A549 (cell line): ENCODE data around the gene MINPP1. TPM values are rescaled to one million over a fixed set of nuclear protein-coding genes. Genes with fewer than 3 reads are reported as not detected.

Experiments used
- ATAC-seq, 2 experiments: fragments of 200-7000 bp in 1 of 2; fragments of >200 bp in 1 of 2; cut with Nextera tagmentation in 1 of 2; cut with Tn5 transposase in 1 of 2; 3 replicates each; pipeline versions ENCODE4 v1.8.0 to v1.9.1; 2018 to 2020; ENCODE audit warnings: mild to moderate bottlenecking in 1 of 2, moderate library complexity in 1 of 2
- CTCF ChIA-PET: fragments of 300-600 bp; sonication (Branson Sonifier 250); formaldehyde crosslinking; extraction: SDS; loops from one replicate; lab custom pipeline; 2021; ENCODE audit warnings: antibody characterized with exemption, inconsistent platforms; lab: Yijun Ruan, JAX
- POLR2A ChIA-PET: fragments of 350-600 bp; formaldehyde crosslinking; extraction: SDS; loops from one replicate; lab custom pipeline; 2021; ENCODE audit warnings: antibody characterized with exemption, inconsistent platforms; lab: Yijun Ruan, JAX
- DNase-seq, 2 experiments: peaks; one replicate each; pipeline versions ENCODE4 v3.0.0 to v3.0.0-alpha.2; 2011 to 2016; ENCODE audit warnings: low read depth in 1 of 2, low spot score in 1 of 2
- FAIRE-seq: peaks from 2 replicates; lab custom pipeline; 2011; peaks lifted over from hg19 to GRCh38; lab: Jason Lieb, UNC
- H3K27ac ChIP-seq, 2 experiments: fragments of >200 bp; sonication (Bioruptor Twin); formaldehyde crosslinking; 3 replicates each; pipeline ENCODE4 v1.5.1; 2016 to 2017
- H3K4me1 ChIP-seq: fragments of >200 bp; sonication (Bioruptor Twin); formaldehyde crosslinking; 3 replicates; pipeline ENCODE4 v1.6.1; 2016
- H3K4me2 ChIP-seq: fragments of >200 bp; sonication (Bioruptor Twin); formaldehyde crosslinking; 3 replicates; pipeline ENCODE4 v1.6.1; 2016
- H3K4me3 ChIP-seq: fragments of >200 bp; sonication (Bioruptor Twin); formaldehyde crosslinking; 3 replicates; pipeline ENCODE4 v1.5.1; 2016
- H3K9me3 ChIP-seq: fragments of >200 bp; sonication (Bioruptor Twin); formaldehyde crosslinking; 3 replicates; pipeline ENCODE4 v1.6.1; 2016
- CBX2 ChIP-seq: fragments of 200-600 bp; sonication (generic); IDR thresholded peaks from 2 replicates; pipeline ENCODE4 v1.6.1; 2016; ENCODE audit warnings: low read depth, mild to moderate bottlenecking, borderline replicate concordance
- CBX8 ChIP-seq: fragments of 200-600 bp; sonication (generic); IDR thresholded peaks from 2 replicates; pipeline ENCODE4 v1.6.1; 2016
- CEBPB ChIP-seq, 2 experiments: fragments of >200 bp in 1 of 2; sonication (Bioruptor Twin) in 1 of 2; formaldehyde crosslinking in 1 of 2; IDR thresholded peaks; 2 replicates each; pipeline ENCODE4 v1.6.1; 2012 to 2016
- EHF ChIP-seq: fragments of 250-450 bp; sonication (Bioruptor Pico); IDR thresholded peaks from 2 replicates; pipeline ENCODE4 v1.5.0; 2020; ENCODE audit warnings: mild to moderate bottlenecking
- EP300 ChIP-seq, 2 experiments: fragments of >200 bp; sonication (Bioruptor Twin); formaldehyde crosslinking; IDR thresholded peaks; 2 replicates in 1 of 2; 3 replicates in 1 of 2; pipeline ENCODE4 v1.6.1; 2016 to 2017
- ESRRA ChIP-seq: fragments of 150-350 bp; IDR thresholded peaks from 2 replicates; pipeline ENCODE4 v1.6.1; 2014; ENCODE audit warnings: mild to moderate bottlenecking, low read length, borderline replicate concordance
- FOSB ChIP-seq: fragments of 250-450 bp; sonication (Bioruptor Pico); IDR thresholded peaks from 2 replicates; pipeline ENCODE4 v1.5.0; 2020; ENCODE audit warnings: mild to moderate bottlenecking, moderate library complexity
- FOSL2 ChIP-seq, 2 experiments: fragments of 450-650 bp in 1 of 2; fragments of >200 bp in 1 of 2; sonication (Bioruptor Twin) in 1 of 2; formaldehyde crosslinking; IDR thresholded peaks; 2 replicates each; pipeline versions ENCODE4 v1.5.0 to v1.6.1; 2016 to 2020; ENCODE audit warnings: mild to moderate bottlenecking in 1 of 2, moderate library complexity in 1 of 2
- GATA3 ChIP-seq: IDR thresholded peaks from 2 replicates; pipeline ENCODE4 v1.6.1; 2012; ENCODE audit warnings: borderline replicate concordance
- HDAC2 ChIP-seq: fragments of 200-600 bp; sonication (generic); IDR thresholded peaks from 2 replicates; pipeline ENCODE4 v1.6.1; 2016
- HES2 ChIP-seq: fragments of >200 bp; sonication (Bioruptor Twin); formaldehyde crosslinking; IDR thresholded peaks from 2 replicates; pipeline ENCODE4 v1.6.1; 2016
- HOXA7 ChIP-seq: fragments of 250-450 bp; sonication (Bioruptor Pico); IDR thresholded peaks from 2 replicates; pipeline ENCODE4 v1.5.0; 2020; ENCODE audit warnings: mild to moderate bottlenecking, moderate library complexity
- HOXB5 ChIP-seq: fragments of 250-450 bp; sonication (Bioruptor Pico); IDR thresholded peaks from 2 replicates; pipeline ENCODE4 v1.5.0; 2020; ENCODE audit warnings: mild to moderate bottlenecking, moderate library complexity
- JUNB ChIP-seq: fragments of >200 bp; sonication (Bioruptor Twin); formaldehyde crosslinking; IDR thresholded peaks from 2 replicates; pipeline ENCODE4 v1.6.1; 2016
- KDM1A ChIP-seq: fragments of 200-600 bp; sonication (generic); IDR thresholded peaks from 2 replicates; pipeline ENCODE4 v1.6.1; 2016; ENCODE audit warnings: low read depth, mild to moderate bottlenecking
- MYC ChIP-seq: IDR thresholded peaks from 2 replicates; pipeline ENCODE4 v1.6.1; 2012; ENCODE audit warnings: mild to moderate bottlenecking, inconsistent platforms, low read length, improper control_type of control experiment, borderline replicate concordance
- NFE2L2 ChIP-seq: fragments of 150-350 bp; conservative IDR thresholded peaks from 2 replicates; pipeline ENCODE4 v1.6.1; 2014; ENCODE audit warnings: low read length
- NR3C1 ChIP-seq: fragments of >200 bp; sonication (Bioruptor Twin); formaldehyde crosslinking; IDR thresholded peaks from 3 replicates; pipeline ENCODE4 v1.6.1; 2017
- PBX3 ChIP-seq: IDR thresholded peaks from 2 replicates; pipeline ENCODE4 v1.6.1; 2012
- PHF8 ChIP-seq: fragments of 200-600 bp; sonication (generic); IDR thresholded peaks from 2 replicates; pipeline ENCODE4 v1.6.1; 2016; ENCODE audit warnings: low read depth, mild to moderate bottlenecking, antibody characterized with exemption, moderate library complexity, borderline replicate concordance
- POLR2A ChIP-seq: IDR thresholded peaks from 2 replicates; pipeline ENCODE4 v1.6.1; 2012; ENCODE audit warnings: mild to moderate bottlenecking, low read length
- RAD21 ChIP-seq, 2 experiments: fragments of >200 bp in 1 of 2; sonication (Bioruptor Twin) in 1 of 2; formaldehyde crosslinking in 1 of 2; IDR thresholded peaks in 1 of 2; conservative IDR thresholded peaks in 1 of 2; 2 replicates in 1 of 2; 3 replicates in 1 of 2; pipeline ENCODE4 v1.6.1; 2012 to 2018; ENCODE audit warnings: inconsistent platforms in 1 of 2
- RARB ChIP-seq: fragments of 250-450 bp; sonication (Bioruptor Pico); IDR thresholded peaks from 2 replicates; pipeline ENCODE4 v1.8.0; 2021; ENCODE audit warnings: mild to moderate bottlenecking, moderate library complexity
- RCOR1 ChIP-seq: fragments of 150-350 bp; IDR thresholded peaks from 2 replicates; pipeline ENCODE4 v1.6.1; 2014; ENCODE audit warnings: antibody characterized with exemption, low read length, low read depth
- REST ChIP-seq: fragments of 200-600 bp; sonication (generic); IDR thresholded peaks from 2 replicates; pipeline ENCODE4 v1.6.1; 2016; ENCODE audit warnings: antibody characterized with exemption, mild to moderate bottlenecking, moderate library complexity
- RNF2 ChIP-seq: fragments of 200-600 bp; sonication (generic); IDR thresholded peaks from 2 replicates; pipeline ENCODE4 v1.6.1; 2016; ENCODE audit warnings: low read depth, mild to moderate bottlenecking, antibody characterized with exemption, moderate library complexity, borderline replicate concordance
- SREBF2 ChIP-seq: fragments of 450-650 bp; IDR thresholded peaks from 2 replicates; pipeline ENCODE4 v1.6.1; 2014; ENCODE audit warnings: mild to moderate bottlenecking, moderate library complexity
- TFCP2L1 ChIP-seq: fragments of 250-450 bp; sonication (Bioruptor Pico); IDR thresholded peaks from 2 replicates; pipeline ENCODE4 v1.5.0; 2021; ENCODE audit warnings: mild to moderate bottlenecking
- ZFP36 ChIP-seq: fragments of 450-650 bp; IDR thresholded peaks from 2 replicates; pipeline ENCODE4 v1.6.1; 2014; ENCODE audit warnings: borderline replicate concordance; ENCODE audit not compliant: partially characterized antibody
- ZSCAN20 ChIP-seq: fragments of 250-450 bp; sonication (Bioruptor Pico); IDR thresholded peaks from 2 replicates; pipeline ENCODE4 v1.8.0; 2022; ENCODE audit warnings: mild to moderate bottlenecking, moderate library complexity
- WGBS: methylation state at CpG from one replicate; pipeline ENCODE4 v1.1.6; 2017; ENCODE audit errors: missing lambda C conversion rate; 5-methylcytosine and 5-hydroxymethylcytosine counted together
- polyA plus RNA-seq, 4 experiments: library from polyadenylated mRNA; depleted of rRNA in 3 of 4; stranded (reverse); fragments of >200 nt; fragmentation: RNase III in 1 of 4; extraction: RNeasy Plus Mini Kit Qiagen cat#74134 plus additional on column Dnase treatment in 1 of 4; gene quantifications; 2 replicates in 3 of 4; 3 replicates in 1 of 4; pipeline ENCODE4 v1.2.3, GENCODE V29; 2011 to 2017
- TF ChIP-seq, protein P1 (sequence below): fragments of 150-350 bp; IDR thresholded peaks from 2 replicates; pipeline ENCODE4 v1.6.1; 2014; ENCODE audit warnings: low read depth, mild to moderate bottlenecking, low read length
- TF ChIP-seq, protein P2 (sequence below): fragments of 450-650 bp; IDR thresholded peaks from 2 replicates; pipeline ENCODE4 v1.6.1; 2014; ENCODE audit warnings: antibody characterized with exemption
- TF ChIP-seq, protein P3 (sequence below): fragments of >200 bp; sonication (Bioruptor Twin); formaldehyde crosslinking; IDR thresholded peaks from 3 replicates; pipeline ENCODE4 v1.6.1; 2016

MINPP1 gene
- polyA plus RNA-seq, 2 of the 4 experiments (the other 2 are of a cell fraction) = 28.4 to 31.4 TPM

DNA sequence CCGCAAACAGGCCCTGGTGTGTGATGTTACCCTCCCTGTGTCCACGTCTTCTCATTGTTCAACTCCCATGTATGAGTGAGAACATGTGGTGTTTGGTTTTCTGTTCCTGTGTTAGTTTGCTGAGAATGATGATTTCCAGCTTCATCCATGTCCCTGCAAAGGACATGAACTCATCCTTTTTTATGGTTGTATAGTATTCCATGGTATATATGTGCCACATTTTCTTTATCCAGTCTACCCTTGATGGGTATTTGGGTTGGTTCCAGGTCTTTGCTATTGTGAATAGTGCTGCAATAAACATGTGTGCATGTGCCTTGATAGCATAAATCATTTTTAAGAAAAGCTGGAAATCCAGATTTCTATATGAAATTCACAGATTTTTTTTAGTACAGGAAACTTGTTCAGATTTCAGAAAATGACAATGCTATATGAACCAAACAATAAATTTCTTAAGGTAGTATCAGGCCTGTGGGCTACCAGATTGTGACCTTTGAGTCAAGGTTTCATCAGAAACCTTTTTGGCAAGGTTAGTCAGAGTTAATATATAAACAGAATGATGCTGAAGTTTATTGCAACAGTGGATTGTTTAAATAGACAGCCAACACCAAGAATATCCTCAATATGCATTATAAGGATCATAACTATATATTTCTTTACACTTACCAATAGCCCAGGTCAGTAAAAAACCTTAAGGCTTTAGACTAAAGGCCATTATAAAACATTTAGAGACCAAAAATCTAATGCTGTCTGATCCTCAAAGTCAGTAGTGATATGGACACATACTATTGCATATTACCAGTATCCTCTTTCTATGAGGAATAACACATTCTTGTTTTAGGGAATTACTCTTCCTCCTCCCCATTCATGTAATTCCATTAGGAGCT is 86.3 kb downstream of the MINPP1 start:
- ChIA-PET CTCF (interaction anchor here (0.9 to 1.0 kb wide), 2 partner anchors 14 to 271 kb away, joined by 3 read pairs; no protein-coding TSS in a partner anchor), POLR2A (no interaction called here)
- H3K9me3 ChIP-seq = no peaks in the 10 kb centered on the region
- H3K4me1 ChIP-seq = peaks cover 78% of the 10 kb centered on the region
- peak overlapping the region; percentile 60 for H3K4me2 ChIP-seq
- FAIRE-seq (no peak), ATAC-seq (peak; percentile 53 to 57), DNase-seq (peak in 1 of 2 experiments; percentile 48)
- H3K4me3 ChIP-seq = no peak overlapping the region
- H3K27ac ChIP-seq = peak overlapping the region; percentile 78 to 83
- WGBS = 90% methylated on average over 2 of the region's 2 CpGs
- TF ChIP-seq PBX3 (no peak), TFCP2L1 (CRISPR knock-in tag) (no peak), PHF8 (no peak), NFE2L2 (no peak), REST (no peak), HES2 (peak; percentile 32; the same call in 1 of the 2 replicates), FOSL2 (IDR thresholded peaks at IDR 0.05) (0 out of 2 replicates have a peak, but pooled peaks have one; percentile 32), FOSL2 (CRISPR knock-in tag; IDR thresholded peaks at IDR 0.05) (peak; percentile 37; the same call in 1 of the 2 replicates), EP300 (IDR thresholded peaks at IDR 0.05) (peak in 1 of 2 experiments; percentile 63; a peak in 2 of 5 replicates), KDM1A (no peak), NR3C1 (no peak), CBX8 (no peak), MYC (no peak), SREBF2 (no peak), CBX2 (no peak), RARB (CRISPR knock-in tag) (no peak), RNF2 (no peak), POLR2A (no peak), GATA3 (peak; percentile 36; the same call in 1 of the 2 replicates), HDAC2 (no peak), JUNB (peak; percentile 72), FOSB (no peak), EHF (CRISPR knock-in tag) (no peak), RCOR1 (no peak), ZSCAN20 (CRISPR knock-in tag) (no peak), ZFP36 (no peak), ESRRA (no peak), RAD21 (conservative IDR thresholded peaks at IDR 0.05 in 1 of 2, IDR thresholded peaks at IDR 0.05 in 1 of 2) (peak in 1 of 2 experiments; percentile 38; a peak in 2 of 5 replicates), HOXA7 (CRISPR knock-in tag) (no peak), CEBPB (IDR thresholded peaks at IDR 0.05) (peak; percentile 75 to 88), HOXB5 (no peak)
- TF ChIP-seq, protein P1, sequence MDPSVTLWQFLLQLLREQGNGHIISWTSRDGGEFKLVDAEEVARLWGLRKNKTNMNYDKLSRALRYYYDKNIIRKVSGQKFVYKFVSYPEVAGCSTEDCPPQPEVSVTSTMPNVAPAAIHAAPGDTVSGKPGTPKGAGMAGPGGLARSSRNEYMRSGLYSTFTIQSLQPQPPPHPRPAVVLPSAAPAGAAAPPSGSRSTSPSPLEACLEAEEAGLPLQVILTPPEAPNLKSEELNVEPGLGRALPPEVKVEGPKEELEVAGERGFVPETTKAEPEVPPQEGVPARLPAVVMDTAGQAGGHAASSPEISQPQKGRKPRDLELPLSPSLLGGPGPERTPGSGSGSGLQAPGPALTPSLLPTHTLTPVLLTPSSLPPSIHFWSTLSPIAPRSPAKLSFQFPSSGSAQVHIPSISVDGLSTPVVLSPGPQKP = no peak
- TF ChIP-seq, protein P2, sequence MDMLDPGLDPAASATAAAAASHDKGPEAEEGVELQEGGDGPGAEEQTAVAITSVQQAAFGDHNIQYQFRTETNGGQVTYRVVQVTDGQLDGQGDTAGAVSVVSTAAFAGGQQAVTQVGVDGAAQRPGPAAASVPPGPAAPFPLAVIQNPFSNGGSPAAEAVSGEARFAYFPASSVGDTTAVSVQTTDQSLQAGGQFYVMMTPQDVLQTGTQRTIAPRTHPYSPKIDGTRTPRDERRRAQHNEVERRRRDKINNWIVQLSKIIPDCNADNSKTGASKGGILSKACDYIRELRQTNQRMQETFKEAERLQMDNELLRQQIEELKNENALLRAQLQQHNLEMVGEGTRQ = no peak
- TF ChIP-seq, protein P3, sequence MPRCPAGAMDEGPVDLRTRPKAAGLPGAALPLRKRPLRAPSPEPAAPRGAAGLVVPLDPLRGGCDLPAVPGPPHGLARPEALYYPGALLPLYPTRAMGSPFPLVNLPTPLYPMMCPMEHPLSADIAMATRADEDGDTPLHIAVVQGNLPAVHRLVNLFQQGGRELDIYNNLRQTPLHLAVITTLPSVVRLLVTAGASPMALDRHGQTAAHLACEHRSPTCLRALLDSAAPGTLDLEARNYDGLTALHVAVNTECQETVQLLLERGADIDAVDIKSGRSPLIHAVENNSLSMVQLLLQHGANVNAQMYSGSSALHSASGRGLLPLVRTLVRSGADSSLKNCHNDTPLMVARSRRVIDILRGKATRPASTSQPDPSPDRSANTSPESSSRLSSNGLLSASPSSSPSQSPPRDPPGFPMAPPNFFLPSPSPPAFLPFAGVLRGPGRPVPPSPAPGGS = peak; percentile 49; the same call in 1 of the 3 replicates
